T-helper 1 cell treated with Interleukin-12 subunit alpha and Interleukin-12 subunit beta and Interleukin-4 antibody, amounts not matched to agents 30 ng/mL and 1 ng/mL, for 36 hours (primary cell): ENCODE results near the gene MPRIP. TPM values are rescaled to one million over a fixed set of nuclear protein-coding genes. Genes with fewer than 3 reads are reported as not detected.

Source experiments
- intact Hi-C: fragments of 100-400 bp; cut with micrococcal nuclease; formaldehyde crosslinking; loops from one replicate; pipeline ENCODE4 v1.15.1; 2024
- total RNA-seq: library from RNA; stranded (reverse); gene quantifications from 2 replicates; pipeline ENCODE4 v1.2.3, GENCODE V29; 2022

The MPRIP gene
- total RNA-seq, 1 donor from 2014 or later, result 212 TPM

GRCh38 chr17:17201907-17202306 is 159.7 kb downstream of the MPRIP start:
- intact Hi-C loops, result loop anchor here (10.0 kb wide), 1 partner anchor 773 kb away; the partner anchor contains the start of genes DRC3 and TOM1L2

GRCh38 chr17:17203173-17203730 is 161.0 kb downstream of the MPRIP start:
- intact Hi-C loops, result loop anchor here (10.0 kb wide), 1 partner anchor 772 kb away; the partner anchor contains the start of genes DRC3 and TOM1L2

GRCh38 chr17:17204041-17204591 is 161.9 kb downstream of the MPRIP start:
- intact Hi-C loops, result loop anchor here (10.0 kb wide), 1 partner anchor 771 kb away; the partner anchor contains the start of genes DRC3 and TOM1L2

- intact Hi-C loops, result loop anchor here (10.0 kb wide), 1 partner anchor 770 kb away; the partner anchor contains the start of genes DRC3 and TOM1L2
These were observed 162.5 kb downstream of the MPRIP start for GRCh38 chr17:17204635-17205231.

- intact Hi-C loops, result loop anchor here (1.0 to 10.0 kb wide), 5 partner anchors 26 to 769 kb away; partner anchors contain the start of genes DRC3, FLCN and TOM1L2
These were observed 163.3 kb downstream of the MPRIP start for GRCh38 chr17:17205368-17206123.

- intact Hi-C loops, result loop anchor here (1.0 to 10.0 kb wide), 5 partner anchors 27 to 768 kb away; partner anchors contain the start of genes DRC3, FLCN and TOM1L2
These were observed 164.1 kb downstream of the MPRIP start, which contains the start of gene PLD6 for GRCh38 chr17:17206124-17206912. PLD6 (minus strand) TSS chr17:17206333; CDS start chr17:17206286, 47 bp downstream.

GRCh38 chr17:17206913-17207335 is 164.7 kb downstream of the MPRIP start:
- intact Hi-C loops, result loop anchor here (1.0 to 10.0 kb wide), 5 partner anchors 28 to 768 kb away; partner anchors contain the start of genes DRC3, FLCN and TOM1L2

GRCh38 chr17:17207998-17208397 is 165.7 kb downstream of the MPRIP start:
- intact Hi-C loops, result loop anchor here (2.0 to 10.0 kb wide), 2 partner anchors 207 to 767 kb away; partner anchors contain the start of genes DRC3 and TOM1L2

GRCh38 chr17:17213775-17214174 is 171.5 kb downstream of the MPRIP start:
- intact Hi-C loops, result no loop called here

GRCh38 chr17:17214646-17215436 is 172.6 kb downstream of the MPRIP start:
- intact Hi-C loops, result no loop called here

- intact Hi-C loops, result no loop called here
These were observed 173.3 kb downstream of the MPRIP start for GRCh38 chr17:17215575-17215974.

GRCh38 chr17:17216236-17216635 is 174.0 kb downstream of the MPRIP start:
- intact Hi-C loops, result no loop called here

GRCh38 chr17:17216776-17217175 is 174.5 kb downstream of the MPRIP start:
- intact Hi-C loops, result no loop called here

- intact Hi-C loops, result no loop called here
These were observed 175.7 kb downstream of the MPRIP start for GRCh38 chr17:17217995-17218394.

- intact Hi-C loops, result no loop called here
These were observed 178.3 kb downstream of the MPRIP start for GRCh38 chr17:17220529-17220928.

- intact Hi-C loops, result no loop called here
These were observed 179.1 kb downstream of the MPRIP start for GRCh38 chr17:17221329-17221728.

- intact Hi-C loops, result no loop called here
These were observed 181.5 kb downstream of the MPRIP start for GRCh38 chr17:17223736-17224135.

GRCh38 chr17:17224137-17224536 is 181.9 kb downstream of the MPRIP start:
- intact Hi-C loops, result no loop called here

- intact Hi-C loops, result no loop called here
These were observed 183.6 kb downstream of the MPRIP start for GRCh38 chr17:17225901-17226300.
